NCI-H82 treated with DMSO at 0.1 percent for 48 hours (cell line): ENCODE measurements around the gene DMPK.
"Not testable (repeated sequence)": the region's sequence is repeated elsewhere in the genome, so short reads cannot be mapped to it uniquely, and the experiment has no call there.

ENCODE experiments used
- DNase-seq: peaks from one replicate; lab custom pipeline; 2025; ENCODE audit not compliant: unreplicated experiment; lab: John Stamatoyannopoulos, UW

DMPK gene

DNA sequence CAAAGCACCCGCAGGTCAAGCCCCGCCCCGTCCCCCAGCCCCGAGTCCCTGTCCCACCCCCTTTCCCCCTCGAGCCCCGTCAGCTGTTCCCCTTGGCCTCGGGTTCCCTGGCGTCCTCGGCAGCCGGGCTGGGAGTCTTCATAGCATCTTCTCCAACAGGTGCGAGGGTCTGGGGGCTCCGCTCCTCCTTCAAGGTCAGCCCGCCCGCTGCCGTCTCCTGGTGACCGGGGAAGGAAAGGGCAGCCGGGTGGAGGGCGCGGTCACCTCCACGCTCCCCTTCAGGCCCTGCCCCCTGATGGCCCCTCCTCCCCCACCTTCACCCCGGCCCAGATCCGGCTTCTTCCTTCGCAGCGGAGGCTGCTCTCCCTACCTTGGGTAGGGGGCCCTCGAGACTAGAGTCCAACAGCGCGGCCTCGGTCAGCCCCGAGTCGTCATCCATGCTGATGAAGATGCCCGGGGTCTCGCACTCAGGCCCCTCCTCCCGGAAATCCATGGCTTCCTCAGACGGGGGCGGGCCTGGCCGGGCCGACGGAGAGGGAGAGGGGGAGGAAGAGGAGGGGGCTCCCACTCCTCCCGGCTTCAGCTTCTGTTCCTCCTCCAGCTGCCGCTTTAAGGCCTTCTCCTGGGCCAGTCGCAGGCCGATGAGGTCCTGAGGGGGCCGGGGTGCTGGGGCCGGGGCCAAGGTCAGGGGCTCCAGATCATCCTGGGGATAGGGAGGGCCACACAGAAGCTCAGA is 33.4 kb upstream of the DMPK start:
- no peak for DNase-seq

DNA sequence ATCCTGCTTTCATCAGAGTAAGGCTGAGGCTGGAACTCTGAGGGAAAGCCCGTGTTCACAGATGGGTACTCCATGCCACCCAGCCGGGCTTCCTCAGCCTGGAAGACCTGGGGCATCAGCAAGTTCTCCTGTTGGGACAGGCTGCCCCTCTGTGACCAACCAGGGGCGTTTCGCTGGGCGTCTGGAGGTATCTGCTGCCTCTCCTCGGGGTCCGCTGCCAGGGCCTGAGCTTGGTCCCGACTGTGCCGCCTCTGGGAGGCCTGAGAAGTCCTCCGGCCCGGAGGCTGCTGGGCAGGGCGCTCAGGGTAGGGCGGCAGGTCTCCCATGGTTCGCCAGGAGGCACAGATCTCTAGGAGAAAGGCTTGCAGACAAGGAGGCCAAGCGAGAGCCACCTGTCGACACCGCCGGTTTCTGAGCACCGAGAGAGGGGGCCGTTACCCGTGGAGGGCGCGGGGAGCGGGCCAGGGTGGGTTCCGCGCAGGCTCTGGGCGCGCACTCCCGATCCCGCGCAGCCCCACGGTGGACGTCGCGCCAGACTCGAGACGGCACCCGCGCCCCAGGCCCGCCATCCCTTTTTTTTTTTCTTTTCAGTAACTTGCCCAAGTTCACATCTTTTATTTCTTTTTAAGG is 32.7 kb upstream of the DMPK start, which contains the start of gene RSPH6A:
RSPH6A (minus strand) TSS at position 458 of the 630 bp plus-strand sequence; CDS start at position 326, 132 bp downstream.
- no peak for DNase-seq

DNA sequence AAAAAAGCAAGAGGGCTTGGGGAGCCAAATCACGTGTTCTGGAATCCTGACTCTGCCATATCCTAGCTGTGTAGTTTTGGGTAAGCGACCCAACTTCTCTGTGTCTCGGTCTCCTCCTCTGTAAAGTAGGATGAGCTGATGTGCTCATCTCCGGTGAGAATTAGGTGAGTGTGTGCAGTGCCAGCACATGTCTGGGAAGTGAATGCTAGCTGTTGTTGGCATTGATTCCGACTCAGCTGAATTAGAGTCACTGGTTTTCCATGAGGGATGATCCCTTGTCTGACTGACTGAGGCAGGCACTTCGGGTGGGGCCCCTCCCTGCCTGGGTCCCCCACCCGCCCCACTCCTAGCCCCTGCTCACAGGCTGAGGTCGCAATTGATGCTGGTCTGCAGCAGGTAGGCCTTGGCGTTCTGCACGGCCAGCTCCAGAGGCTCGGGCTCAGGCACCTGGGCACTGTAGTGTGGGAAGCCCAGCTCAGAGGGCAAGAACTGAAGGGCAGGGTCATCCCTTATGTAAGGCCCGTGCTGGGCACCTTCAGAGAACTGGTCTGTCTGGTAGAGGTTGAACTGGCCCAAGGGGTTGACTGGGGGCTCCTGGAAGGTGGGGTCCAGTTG is 32.0 kb upstream of the DMPK start:
- no peak for DNase-seq

- no peak for DNase-seq
These were observed 30.0 kb upstream of the DMPK start for GRCh38 chr19:45812297-45812696.

GRCh38 chr19:45809643-45810159 is 27.4 kb upstream of the DMPK start:
- DNase-seq: no peak

- no peak for DNase-seq
These were observed 23.4 kb upstream of the DMPK start for GRCh38 chr19:45805719-45806118.

- DNase-seq: no peak
These were observed 22.6 kb upstream of the DMPK start for GRCh38 chr19:45804959-45805230.

- no peak for DNase-seq
These were observed 22.1 kb upstream of the DMPK start for GRCh38 chr19:45804140-45804958.

DNA sequence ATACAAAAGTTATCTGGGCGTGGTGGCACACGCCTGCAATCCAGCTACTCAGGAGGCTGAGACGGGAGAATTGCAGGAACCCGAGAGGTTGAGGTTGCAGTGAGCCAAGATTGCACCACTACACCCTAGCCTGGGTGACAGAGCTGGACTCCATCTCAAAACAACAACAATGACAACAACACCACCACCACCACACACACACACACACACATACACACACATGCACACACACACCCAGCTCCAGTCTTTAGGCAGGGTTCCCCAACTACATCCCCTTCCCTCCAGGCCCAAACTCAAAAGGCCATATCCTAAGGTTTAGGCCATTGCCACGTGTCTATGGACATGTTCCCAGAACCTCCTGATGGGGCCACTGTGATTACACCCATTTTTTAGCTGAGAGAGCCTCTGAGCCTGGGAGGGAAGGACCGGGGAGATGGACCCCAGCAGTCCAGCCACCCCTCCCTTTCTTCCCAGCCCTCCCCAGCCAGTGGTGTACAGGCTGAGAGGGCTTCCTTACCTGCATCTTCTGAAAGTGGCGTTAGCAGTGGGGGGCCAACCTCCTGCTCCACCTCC is 19.4 kb upstream of the DMPK start:
- no peak for DNase-seq

DNA sequence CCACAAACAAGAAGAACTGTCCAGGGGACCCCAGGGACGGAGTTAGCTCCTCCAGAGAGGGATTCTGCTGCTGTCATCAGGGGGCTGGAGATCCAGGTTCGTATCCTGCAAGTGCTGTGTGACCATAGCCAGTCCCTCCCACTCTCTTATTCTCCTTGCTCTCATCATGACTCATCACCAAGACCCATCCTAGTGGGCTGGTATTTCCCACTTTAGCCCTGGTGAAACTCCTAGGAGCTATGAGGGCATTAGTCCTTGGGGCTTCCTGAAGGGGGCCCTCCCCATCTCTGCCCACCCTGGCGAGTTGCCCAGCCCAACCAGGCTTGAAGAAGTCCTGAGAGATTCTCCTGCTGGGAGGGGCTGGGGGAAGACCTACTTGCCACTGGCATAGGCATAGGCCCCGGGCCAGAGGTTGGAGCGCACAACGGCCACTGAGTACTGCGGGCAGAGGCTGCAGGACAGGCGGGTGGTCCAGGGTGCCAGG is 17.8 kb upstream of the DMPK start:
- DNase-seq: no peak

GRCh38 chr19:45799541-45799940 is 17.3 kb upstream of the DMPK start:
- not testable (repeated sequence) for DNase-seq

GRCh38 chr19:45798995-45799517 is 16.8 kb upstream of the DMPK start:
- DNase-seq: peak; percentile 58

GRCh38 chr19:45794627-45795026 is 12.3 kb upstream of the DMPK start:
- DNase-seq: no peak

- DNase-seq: no peak
These were observed 11.6 kb upstream of the DMPK start for GRCh38 chr19:45793876-45794275.

- DNase-seq: no peak
These were observed 10.9 kb upstream of the DMPK start for GRCh38 chr19:45793178-45793564.

DNA sequence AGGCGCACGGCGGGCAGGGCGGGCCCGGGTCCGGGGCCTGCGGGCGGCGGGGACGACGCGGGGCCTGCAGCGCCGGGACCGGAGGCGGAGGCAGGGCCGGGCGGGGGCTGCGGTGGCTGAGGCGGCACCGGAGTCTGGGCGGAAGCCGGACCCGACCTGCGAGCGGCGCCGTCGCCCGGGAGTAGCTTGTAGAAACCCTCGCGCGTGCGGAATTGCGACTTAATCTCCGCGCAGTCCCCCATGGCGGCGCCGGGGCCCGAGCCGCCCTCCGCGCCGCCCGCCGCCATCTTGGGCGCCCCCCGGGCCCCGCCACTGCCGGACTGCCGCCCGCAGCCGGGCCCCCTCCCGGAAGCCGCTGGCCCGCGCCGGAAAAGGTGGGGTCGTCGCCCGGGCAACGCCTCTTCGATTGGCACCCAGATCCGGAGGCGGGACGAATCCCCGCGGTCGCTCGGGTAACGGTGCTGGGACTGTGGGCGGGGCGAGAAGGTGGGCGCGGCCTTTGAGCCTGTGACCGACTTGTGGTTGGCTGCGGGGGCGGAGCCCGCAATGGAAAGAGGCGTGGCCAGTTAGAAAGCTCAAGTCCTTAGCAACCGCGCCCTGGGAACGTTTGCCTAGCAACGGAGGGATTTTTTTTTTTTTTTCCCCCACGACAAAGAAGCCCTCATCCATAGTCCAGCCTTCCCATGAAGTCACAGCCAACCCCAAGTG is 10.3 kb upstream of the DMPK start, which contains the start of gene DMWD:
DMWD (minus strand) TSS at position 376 of the 708 bp plus-strand sequence; CDS start at position 287, 89 bp downstream.
- DNase-seq: peak; percentile 95

DNA sequence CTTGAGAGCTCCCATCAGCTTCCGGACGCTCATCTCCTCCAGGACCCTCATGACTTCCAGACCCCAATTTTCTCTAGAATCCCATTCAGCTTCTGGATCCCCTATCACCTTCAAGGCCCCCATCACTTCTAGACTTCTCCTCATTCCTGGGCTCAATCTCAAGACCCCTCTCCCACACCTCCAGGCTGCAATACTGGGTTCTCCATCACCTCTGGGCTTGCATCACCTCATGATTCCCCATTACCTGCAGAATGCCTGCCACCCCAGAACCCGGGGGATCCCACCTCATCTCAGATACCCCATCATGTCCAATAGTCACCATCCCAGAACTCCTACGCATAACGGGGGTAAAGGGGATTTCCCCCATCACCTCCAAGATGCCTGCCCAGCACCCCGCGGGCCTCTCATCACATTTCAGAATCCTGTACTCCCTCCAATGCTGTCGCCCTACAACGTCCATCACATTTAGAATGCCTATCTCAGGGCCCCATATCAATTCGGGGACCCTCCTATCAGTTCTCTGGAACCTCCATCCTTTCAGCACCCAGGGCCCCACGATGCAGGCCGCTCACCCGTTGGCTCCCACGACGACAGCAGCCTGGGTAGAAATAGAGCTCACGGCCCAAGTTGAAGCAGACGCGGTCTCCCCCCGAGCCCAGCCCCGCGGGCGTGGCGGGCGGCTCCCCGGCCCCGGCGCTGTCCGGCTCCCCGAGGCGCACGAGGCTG is 9.6 kb upstream of the DMPK start:
- DNase-seq: no peak

GRCh38 chr19:45790942-45791341 is 8.7 kb upstream of the DMPK start:
- no peak for DNase-seq
